GM19240 (cell line): ENCODE data around the gene DDX17.

ENCODE experiments used
- DNase-seq: peaks from one replicate; pipeline ENCODE4 v3.0.0; 2011; ENCODE audit warnings: low spot score; ENCODE audit not compliant: insufficient read length

The DDX17 gene

DNA sequence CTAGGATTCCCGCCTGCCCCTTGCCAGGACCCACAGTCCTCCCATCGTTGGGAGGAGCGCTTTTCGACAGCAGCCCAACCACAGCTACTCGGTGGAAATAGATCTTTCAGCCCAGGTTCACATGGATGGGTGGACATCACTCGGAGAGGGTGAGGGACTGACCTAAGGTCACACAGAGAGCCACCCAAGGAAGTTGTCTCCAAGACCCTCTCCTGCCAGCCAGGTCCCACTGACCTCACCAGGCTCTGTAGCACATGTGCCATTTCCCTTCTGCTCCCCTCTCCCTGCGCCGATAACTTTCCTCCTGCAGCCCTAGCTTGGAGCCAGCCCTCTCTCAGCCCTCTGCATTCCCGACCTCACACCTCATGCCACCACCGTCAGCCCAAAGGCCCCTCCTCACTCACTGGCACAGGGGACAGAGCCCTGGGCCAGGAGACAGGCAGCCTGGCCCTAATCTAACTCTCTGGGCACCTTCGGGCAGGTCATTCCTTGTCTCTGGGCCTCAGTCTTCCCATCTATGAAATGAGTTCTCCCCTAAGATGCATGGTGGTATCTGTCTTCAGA lies 55.8 kb downstream of the DDX17 start:
- no peak for DNase-seq

DNA sequence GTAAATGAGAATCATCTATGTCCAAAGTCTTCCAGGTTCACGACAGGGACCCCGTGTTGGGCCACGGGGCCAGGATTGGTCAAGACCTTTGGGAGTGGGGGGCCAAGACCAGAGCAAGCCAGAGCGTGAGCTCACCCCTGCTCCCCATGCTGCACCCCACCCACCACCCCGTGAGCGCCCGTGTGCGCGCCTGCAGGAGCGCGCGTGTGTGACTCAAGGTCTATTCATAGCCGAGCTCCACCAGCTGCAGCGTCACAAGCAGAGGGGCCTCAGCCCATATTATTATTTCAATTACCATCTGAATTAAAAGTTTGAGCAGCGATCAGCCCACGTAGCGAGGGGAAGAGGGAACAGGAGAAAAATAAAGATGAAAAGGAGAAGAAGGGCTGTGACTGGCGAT lies 56.3 kb downstream of the DDX17 start:
- DNase-seq, result no peak

DNA sequence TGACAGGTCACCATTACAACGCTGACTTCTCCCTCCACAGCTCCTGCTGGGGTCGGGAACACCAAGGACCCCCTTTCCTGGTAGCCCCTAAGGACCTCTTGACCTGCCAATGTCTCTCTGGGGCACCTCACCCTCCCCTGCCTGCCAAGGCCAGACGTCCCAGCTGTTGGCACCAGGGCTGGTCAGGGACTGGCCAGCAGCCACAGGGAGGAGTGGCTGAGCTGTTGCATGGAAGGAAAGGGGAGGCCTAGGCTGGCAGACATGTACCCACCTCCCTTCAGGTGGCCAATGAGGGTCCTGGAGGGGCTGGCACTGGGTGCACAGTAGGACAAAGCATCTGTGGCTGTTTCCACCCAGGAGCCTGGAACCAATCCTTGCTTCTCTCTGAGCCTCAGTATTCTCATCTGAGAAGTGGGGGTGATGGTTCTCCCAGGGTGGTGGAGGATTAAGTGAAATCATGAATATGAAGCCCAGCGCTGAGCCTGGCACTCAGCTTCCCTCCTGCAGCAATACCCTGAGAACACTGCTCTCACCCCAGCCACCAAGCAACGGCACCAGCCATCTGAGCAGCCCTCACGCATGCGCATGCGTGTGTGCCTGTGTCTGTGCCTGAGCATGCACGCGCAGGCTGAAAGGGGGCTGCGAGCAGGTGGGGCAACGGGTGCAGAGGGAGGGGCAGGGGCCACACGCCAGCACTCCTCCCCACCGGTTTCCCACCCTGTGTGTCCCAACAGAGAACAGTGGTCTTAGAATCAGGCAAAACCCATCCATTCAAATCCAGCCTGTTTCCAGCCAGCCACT lies 57.0 kb downstream of the DDX17 start:
- no peak for DNase-seq

DNA sequence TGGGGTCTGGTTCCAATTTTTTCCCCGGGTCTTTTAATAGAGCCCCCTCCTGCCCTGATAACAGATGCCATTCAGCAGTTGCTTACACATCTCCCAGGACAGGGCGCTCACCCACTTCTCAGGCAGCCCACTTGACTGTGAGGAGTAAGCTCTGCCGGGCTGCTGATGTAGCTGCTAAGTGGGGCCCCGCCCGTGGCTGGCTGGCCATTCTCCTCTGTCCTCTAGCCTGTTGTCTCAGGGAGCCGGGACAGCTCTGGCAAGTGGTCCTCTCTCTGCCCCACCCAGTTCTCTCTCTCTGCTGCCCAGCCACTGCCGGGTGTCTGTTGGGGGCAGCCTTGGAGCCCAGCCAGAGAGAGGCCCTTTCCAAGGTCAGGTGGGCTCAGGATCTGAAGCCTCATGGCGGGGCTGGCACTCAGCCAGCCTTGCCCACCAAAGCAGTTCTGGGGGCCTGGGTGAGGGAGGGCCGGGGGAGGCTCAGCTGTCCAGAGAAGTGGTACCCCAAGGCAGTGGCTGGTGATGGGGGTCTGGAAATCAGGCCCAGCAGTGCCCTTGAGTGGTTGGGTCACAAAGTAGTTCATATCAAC lies 60.0 kb downstream of the DDX17 start:
- DNase-seq, result no peak

DNA sequence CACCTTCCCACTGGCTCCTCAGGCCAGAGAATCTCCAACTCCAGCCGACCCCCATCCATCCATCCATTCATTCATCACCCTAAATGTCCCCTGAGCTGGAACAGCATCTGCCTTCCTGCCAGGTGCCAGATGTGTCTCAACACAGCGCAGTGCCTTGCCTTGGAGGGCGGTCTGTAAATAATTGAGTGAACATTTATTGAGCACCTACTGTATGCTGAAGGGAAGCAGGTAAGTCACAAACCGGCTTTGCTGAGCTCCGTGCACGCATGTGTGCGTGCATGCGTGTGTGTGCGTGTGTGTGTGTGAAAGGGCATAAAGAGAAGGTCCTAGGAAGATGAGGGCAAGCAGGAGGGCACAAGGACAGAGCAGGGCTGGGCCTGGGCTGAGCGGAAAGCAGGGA lies 61.3 kb downstream of the DDX17 start:
- DNase-seq, result no peak

DNA sequence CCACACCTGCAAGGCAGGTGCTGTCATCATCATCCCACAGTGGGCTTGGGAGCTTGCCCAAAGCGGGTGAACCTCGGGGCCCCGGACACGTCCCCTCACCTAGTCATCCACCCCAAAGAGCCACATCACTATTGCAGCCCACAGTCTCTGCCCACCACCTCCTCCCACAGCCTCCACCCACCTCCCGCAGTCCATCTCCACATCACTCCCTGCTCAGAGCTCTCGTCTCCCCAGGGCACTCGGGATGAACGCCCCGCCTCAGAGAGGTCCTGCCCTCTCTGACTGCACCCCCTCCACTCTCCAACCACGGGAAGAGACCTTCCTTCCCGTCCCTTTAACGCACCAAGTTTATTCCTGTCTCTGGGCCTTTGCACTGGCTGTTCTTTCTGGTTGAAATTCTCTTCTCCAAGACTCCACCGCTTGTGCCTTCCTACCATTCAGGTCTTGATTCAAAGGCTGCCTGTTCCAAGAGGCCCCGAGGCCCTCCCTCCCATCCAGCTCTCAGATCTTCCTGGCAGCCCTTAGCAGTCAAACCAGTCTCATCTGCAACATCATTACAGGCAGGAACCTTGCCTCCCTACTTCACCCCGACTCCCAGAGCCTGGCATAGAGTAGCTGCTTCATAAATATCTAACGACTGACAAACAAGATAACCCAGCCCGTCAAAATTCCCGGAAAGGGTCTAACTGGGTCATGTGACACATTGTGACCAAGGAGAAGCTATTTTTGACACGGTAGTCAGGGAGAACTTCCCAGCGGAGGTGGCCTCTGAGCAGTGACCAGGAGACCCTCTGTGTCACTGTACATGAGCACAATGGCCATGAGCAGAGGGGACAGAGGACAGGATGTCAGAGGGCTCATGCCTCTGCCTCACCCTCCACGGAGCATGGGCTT lies 62.2 kb downstream of the DDX17 start:
- DNase-seq, result no peak

DNA sequence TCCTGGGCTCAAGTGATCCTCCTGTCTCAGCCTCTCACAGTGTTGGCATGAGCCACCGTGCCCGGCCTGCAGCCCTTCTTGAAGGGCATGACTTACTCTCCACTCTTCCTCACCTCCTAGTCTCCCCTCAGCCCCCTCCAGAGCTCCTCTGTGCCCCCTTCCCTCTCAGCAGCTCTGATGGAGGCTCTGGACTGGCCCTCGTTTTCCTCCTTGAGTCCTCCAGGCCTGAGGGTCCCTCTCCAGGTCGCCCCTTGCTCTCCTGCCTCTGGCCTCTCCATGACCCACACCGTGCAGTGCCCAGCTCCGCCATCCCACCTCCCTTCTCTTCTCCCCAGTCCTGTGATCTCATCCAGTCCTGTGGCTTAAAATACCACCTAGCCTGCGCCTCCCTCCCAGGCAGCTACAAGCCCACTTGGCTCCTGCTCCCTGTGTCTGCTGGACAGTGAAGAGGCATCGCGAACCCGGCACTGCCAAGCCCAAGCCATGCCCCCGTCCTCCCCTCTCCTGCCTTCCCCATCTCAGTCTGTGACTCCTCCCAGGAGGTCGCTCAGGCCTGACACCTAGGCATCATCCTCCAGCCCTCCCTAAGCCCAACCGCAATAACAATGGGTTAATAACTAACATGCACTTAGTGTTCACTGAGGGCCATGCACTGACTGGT lies 63.0 kb downstream of the DDX17 start:
- no peak for DNase-seq

DNA sequence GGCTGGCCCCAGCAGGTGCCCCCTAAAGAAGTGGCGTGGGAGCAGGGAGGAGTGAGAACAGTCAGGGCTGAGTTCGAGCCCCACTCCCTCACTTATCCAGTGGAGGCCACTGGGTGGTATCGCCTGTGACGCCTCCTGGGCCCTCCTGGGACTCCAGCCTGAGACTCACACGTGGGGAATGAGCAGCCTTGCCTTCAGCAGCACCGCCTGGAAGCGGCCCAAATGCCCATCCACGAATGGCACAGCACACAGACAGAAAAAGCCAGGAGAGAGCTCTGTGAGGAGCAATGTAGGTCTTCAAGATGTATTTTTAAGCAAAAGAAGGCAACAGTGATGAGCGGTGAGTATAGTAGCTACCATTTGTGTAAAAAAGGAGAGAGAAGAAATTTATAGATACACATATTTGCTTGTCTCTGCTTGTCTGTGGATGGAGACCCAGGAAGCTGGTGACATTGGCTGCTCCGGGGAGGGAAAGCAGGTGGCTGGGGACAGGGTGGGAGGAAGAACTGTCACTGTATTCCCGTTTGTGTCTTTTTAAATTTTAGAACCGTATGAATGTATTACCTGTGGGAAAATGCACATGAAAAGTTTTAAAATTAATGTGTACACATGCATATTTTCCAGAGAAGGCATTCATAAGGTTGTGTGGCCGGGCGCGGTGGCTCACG lies 64.4 kb downstream of the DDX17 start:
- no peak for DNase-seq

DNA sequence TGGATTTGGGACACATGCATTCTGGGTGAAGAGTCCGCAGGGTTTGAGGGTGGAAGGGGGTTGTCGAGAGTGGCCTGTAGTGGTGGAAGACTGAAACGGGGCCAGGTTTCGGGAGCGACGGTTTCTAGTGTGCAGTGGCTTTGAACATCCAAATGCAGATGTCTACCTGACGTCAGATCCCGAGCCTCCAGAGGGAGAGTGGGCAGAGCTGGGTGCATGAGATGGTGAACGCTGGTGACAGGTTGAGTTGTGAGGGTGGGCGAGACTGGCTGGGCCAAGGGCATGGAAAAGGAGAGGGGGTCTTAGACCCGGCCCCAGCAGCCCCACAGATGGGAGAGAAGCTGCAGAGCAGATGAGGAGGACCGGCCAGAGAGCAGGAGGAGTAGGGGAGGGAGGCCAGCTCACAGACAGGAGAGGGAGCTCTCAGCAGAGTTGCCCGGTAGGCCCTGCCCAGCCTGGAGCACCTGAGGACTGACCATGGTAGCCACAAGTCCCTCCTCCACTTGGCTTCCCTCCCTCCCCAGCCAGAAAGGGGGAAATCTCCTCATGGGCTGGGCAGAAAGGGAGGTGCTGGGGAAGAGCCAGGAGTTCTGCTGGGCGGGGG lies 65.3 kb downstream of the DDX17 start:
- no peak for DNase-seq

DNA sequence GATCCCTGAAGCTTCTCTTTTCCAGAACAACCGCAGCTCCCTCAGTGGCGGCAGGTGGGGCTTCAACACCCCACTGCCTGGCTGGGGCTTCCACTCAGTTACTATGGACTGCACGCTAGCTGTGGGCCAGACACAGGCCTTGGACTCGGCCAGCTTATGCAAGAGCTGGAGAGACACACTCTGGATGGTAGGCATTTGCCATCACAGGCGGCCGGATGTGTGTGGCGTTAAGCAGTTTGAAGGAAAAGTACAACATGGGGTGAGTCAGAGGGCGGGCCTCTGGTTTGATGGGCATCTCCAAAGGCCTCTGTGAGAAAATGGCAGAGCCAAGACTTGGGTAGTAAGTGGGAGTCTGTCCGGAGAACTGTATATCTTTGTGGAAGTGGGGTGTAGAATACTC lies 68.7 kb downstream of the DDX17 start:
- DNase-seq, result no peak

DNA sequence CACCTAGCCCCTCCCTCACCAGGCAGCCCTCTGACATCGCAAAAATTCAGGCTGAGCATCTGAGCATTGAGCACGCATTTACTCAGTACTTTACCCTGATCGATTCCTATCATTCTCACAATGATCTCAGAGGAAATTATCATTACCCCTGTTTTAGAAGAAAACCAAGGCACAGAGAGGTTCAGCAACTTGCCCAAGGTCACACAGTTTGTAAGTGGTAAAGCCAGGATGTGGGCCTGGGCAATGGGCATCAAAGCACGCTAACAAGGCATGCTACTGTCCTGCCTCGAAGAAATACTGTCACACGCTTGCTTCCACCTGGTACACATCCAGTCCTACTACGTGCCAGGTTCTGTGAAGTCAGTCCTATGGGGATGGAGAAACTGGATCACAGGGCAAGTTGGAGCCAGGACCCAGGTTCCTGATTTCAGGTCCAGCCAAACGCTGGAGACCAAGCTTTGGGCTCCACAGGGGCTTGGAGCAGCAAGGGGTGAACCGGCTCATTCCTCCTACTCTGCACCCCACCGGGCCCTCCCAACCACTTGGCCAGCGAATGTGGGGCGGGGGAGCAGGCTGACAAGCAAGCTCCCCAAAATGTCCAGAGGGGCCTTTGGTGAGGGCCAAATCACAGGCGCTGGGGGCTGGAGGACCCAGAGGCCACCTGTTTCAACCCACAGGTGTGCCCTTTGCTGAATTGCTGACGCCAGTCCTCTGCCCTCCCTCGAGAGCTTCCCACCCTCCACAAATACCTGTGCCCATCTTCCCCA lies 69.3 kb downstream of the DDX17 start:
- no peak for DNase-seq

DNA sequence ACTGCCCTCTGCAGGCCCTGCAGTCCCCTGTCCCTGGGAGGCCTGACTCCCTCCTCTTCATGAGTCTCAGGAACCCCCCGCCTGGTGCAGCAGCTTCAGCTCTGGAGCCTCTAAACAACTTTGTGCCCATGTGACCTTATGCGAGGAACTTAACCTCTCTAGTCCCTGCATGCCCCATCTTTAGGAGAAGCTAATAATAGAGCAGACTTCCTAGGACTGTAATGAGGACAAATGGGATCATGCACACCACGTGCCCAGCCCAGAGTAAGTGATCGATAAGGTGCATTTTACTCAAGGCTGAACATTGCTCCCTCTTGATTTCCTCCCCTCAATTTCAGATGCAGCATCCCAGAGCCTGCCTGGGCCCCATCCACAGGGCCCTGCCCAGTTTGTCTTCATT lies 70.1 kb downstream of the DDX17 start:
- DNase-seq, result no peak

DNA sequence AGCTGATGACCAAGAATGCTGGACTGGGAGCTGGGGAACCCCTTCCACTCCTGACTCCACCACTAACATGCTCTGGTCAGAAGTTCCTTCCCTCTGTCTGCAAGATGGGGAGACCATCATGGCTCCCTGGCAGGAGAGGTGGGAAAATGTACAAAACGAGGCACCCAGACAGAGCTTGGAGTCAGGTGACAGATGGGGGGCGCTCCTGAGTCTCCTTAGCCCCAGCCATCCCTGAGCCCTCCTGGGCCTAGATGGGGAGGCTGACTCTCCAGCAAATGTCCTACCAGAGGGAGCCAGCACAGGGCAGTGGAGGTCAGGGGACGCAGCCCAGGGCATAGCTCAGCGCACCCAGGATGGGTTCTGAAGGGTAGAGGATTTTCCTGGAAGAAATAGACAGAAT lies 71.1 kb downstream of the DDX17 start:
- no peak for DNase-seq

DNA sequence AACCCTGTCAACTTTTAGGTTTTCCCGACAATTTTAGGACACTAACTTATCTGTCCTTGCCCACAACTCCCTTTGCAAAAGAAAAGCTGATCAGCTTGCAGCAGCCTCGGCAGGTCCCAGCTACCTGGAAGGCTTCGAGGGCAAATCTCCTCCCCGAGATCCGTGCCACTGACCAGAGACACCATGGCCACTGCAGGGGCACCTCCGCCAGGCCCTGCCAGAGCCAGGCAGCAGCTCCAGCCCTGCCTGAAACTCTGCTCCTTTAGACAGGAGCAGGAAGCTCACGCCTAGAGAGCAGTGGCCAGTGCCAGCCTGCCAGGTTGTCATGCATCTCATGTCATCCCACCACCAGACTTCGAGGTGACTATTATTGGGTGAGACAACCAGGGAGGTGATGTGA lies 72.2 kb downstream of the DDX17 start:
- no peak for DNase-seq
